B cell (primary cell): Measurements from ENCODE around the gene RAX2. TPM values are rescaled to one million over a fixed set of nuclear protein-coding genes. Genes with fewer than 3 reads are reported as not detected.

ENCODE experiments used
- ATAC-seq: fragments of 200-7000 bp; cut with Tn5 transposase; one replicate; pipeline ENCODE4 v1.10.0; 2021; ENCODE audit warnings: low read depth, mild to moderate bottlenecking, moderate number of reproducible peaks, moderate library complexity
- CTCF ChIA-PET: fragments of 350-600 bp; sonication (Branson Sonifier 250); formaldehyde crosslinking; loops from one replicate; lab custom pipeline; 2021; ENCODE audit warnings: antibody characterized with exemption, inconsistent platforms; lab: Charles Lee
- POLR2A ChIA-PET: fragments of 350-600 bp; sonication (Branson Sonifier 250); formaldehyde crosslinking; loops from one replicate; lab custom pipeline; 2021; ENCODE audit warnings: antibody characterized with exemption; lab: Charles Lee
- DNase-seq: peaks from one replicate; pipeline ENCODE4 v3.0.0; 2013
- H2AFZ ChIP-seq: 2 replicates; pipeline ENCODE4 v1.6.1; 2012; ENCODE audit warnings: mild to moderate bottlenecking, low read depth, low read length; ENCODE audit not compliant: insufficient read depth, poor library complexity, severe bottlenecking
- H3K27ac ChIP-seq, 2 donors: 1 replicate in 1 of 2; 2 replicates in 1 of 2; pipeline ENCODE4 v1.5.1; 2012 to 2013; ENCODE audit warnings: low read length in 2 of 2, mild to moderate bottlenecking in 2 of 2, moderate library complexity in 1 of 2
- H3K27me3 ChIP-seq, 4 experiments: fragments of 200-600 bp in 1 of 4; sonication (generic) in 1 of 4; replicated peaks in 1 of 4; 1 replicate in 2 of 4; 2 replicates in 2 of 4; pipeline versions ENCODE4 v1.6.1 to v1.7.0; 2013 to 2016; ENCODE audit warnings: low read length in 3 of 4, mild to moderate bottlenecking in 2 of 4, mixed read lengths in 1 of 4, moderate library complexity in 1 of 4; ENCODE audit not compliant: insufficient read depth in 4 of 4, control insufficient read depth in 3 of 4; ENCODE audit errors: control extremely low read depth in 1 of 4
- H3K36me3 ChIP-seq, 2 experiments: replicated peaks in 1 of 2; 1 replicate in 1 of 2; 2 replicates in 1 of 2; pipeline versions ENCODE4 v1.6.1 to v1.7.1; 2013; ENCODE audit warnings: low read length in 1 of 2; ENCODE audit not compliant: insufficient read depth in 2 of 2, control insufficient read depth in 1 of 2; ENCODE audit errors: control extremely low read depth in 1 of 2, extremely low read depth in 1 of 2
- H3K4me1 ChIP-seq, 2 donors: fragments of 200-600 bp in 1 of 2; sonication (generic) in 1 of 2; 1 replicate in 1 of 2; 2 replicates in 1 of 2; pipeline versions ENCODE4 v1.5.1 to v1.6.1; 2013 to 2017; ENCODE audit warnings: low read length in 2 of 2; ENCODE audit not compliant: control insufficient read depth in 2 of 2, insufficient read depth in 2 of 2
- H3K4me2 ChIP-seq: replicated peaks from 2 replicates; pipeline ENCODE3; 2012; ENCODE audit warnings: mild to moderate bottlenecking, low read depth, low read length; ENCODE audit not compliant: poor library complexity, severe bottlenecking
- H3K4me3 ChIP-seq, 5 experiments: fragments of 200-600 bp in 1 of 5; sonication (generic) in 1 of 5; 1 replicate in 3 of 5; 2 replicates in 2 of 5; pipeline versions ENCODE4 v1.5.1 to v1.7.0; 2011 to 2016; ENCODE audit warnings: low read length in 4 of 5, mild to moderate bottlenecking in 4 of 5, low read depth in 2 of 5, control low read depth in 1 of 5, moderate library complexity in 1 of 5; ENCODE audit not compliant: insufficient read depth in 1 of 5; ENCODE audit errors: control extremely low read depth in 1 of 5, extremely low read depth in 1 of 5
- H3K79me2 ChIP-seq: fragments of 200-600 bp; sonication (generic); one replicate; pipeline ENCODE4 v1.6.0; 2016; ENCODE audit warnings: low read length; ENCODE audit not compliant: control insufficient read depth, insufficient read depth
- H3K9ac ChIP-seq: fragments of 200-600 bp; sonication (generic); 2 replicates; pipeline ENCODE4 v1.6.1; 2017; ENCODE audit warnings: mild to moderate bottlenecking, low read length, moderate library complexity
- H3K9me3 ChIP-seq, 3 donors: one replicate each; pipeline versions ENCODE4 v1.6.1 to v1.7.1; 2013; ENCODE audit warnings: low read length in 2 of 3; ENCODE audit not compliant: control insufficient read depth in 2 of 3, insufficient read depth in 1 of 3; ENCODE audit errors: control extremely low read depth in 1 of 3
- H4K20me1 ChIP-seq: 2 replicates; pipeline ENCODE4 v1.6.0; 2012; ENCODE audit warnings: mild to moderate bottlenecking, low read length; ENCODE audit not compliant: insufficient read depth, control insufficient read depth, poor library complexity, severe bottlenecking
- H3K27ac Mint-ChIP-seq: one replicate; pipeline ENCODE4 v1.8.0; 2021; ENCODE audit warnings: mixed read lengths
- H3K27me3 Mint-ChIP-seq: one replicate; pipeline ENCODE4 v1.8.0; 2021; ENCODE audit warnings: mixed read lengths
- H3K4me1 Mint-ChIP-seq: one replicate; pipeline ENCODE4 v1.8.0; 2021; ENCODE audit warnings: mixed read lengths
- H3K4me3 Mint-ChIP-seq: one replicate; pipeline ENCODE4 v1.8.0; 2021; ENCODE audit warnings: mixed read lengths
- H3K9me3 Mint-ChIP-seq: one replicate; pipeline ENCODE4 v1.8.0; 2022; ENCODE audit warnings: mixed read lengths; ENCODE audit not compliant: insufficient read depth
- CTCF ChIP-seq: fragments of 200-600 bp; IDR thresholded peaks from one replicate; pipeline ENCODE4 v1.8.0; 2022; ENCODE audit warnings: antibody characterized with exemption, mild to moderate bottlenecking
- EZH2 ChIP-seq: IDR thresholded peaks from 2 replicates; pipeline ENCODE4 v1.6.1; 2012; ENCODE audit warnings: borderline replicate concordance, low read depth, mild to moderate bottlenecking, moderate library complexity, low read length; ENCODE audit not compliant: insufficient read depth, poor library complexity, severe bottlenecking
- WGBS: methylation state at CpG from one replicate; pipeline ENCODE4 v1.1.5; 2013; ENCODE audit warnings: missing lambda C conversion rate; ENCODE audit not compliant: insufficient coverage; 5-methylcytosine and 5-hydroxymethylcytosine counted together
- intact Hi-C: fragments of 100-400 bp; cut with micrococcal nuclease; formaldehyde crosslinking; loops from one replicate; pipeline ENCODE4 v1.10.0; 2022
- polyA plus RNA-seq: library from polyadenylated mRNA; depleted of rRNA; stranded (reverse); fragments of >200 nt; gene quantifications from 2 replicates; pipeline ENCODE4 v1.2.3, GENCODE V29; 2012
- total RNA-seq, 2 donors: library from RNA; stranded (reverse); fragments of 120-200 nt in 1 of 2; gene quantifications; 1 replicate in 1 of 2; 2 replicates in 1 of 2; pipeline versions ENCODE4 v1.2.3 to v1.2.4, GENCODE V29; 2013 to 2022

RAX2 gene
- total and polyA plus RNA-seq, 2 donors (not counting 1 experiment from before 2014, with no cell fraction given), result not detected

GRCh38 chr19:3807131-3807480 lies 35.1 kb upstream of the RAX2 start:
- Mint-ChIP-seq H3K27me3 (peaks cover 6% of the 10 kb centered on the region), H3K4me3 (no peak overlapping the region), H3K27ac (no peak overlapping the region), H3K9me3 (peaks cover 4% of the 10 kb centered on the region), H3K4me1 (peaks cover 37% of the 10 kb centered on the region)
- Histone ChIP-seq H3K27me3 (no peaks in the 10 kb centered on the region), H3K4me2 (no peak overlapping the region), H3K4me3 (no peak overlapping the region), H3K27ac (no peak overlapping the region), H2AFZ (no peak overlapping the region), H3K9me3 (peaks cover 0 to 42% (median 0%) of the 10 kb centered on the region in 3 donors), H3K36me3 (no peaks in the 10 kb centered on the region), H3K79me2 (no peaks in the 10 kb centered on the region), H3K9ac (no peak overlapping the region), H4K20me1 (no peaks in the 10 kb centered on the region), H3K4me1 (peaks cover 28 to 42% of the 10 kb centered on the region in 2 donors)
- no peak for ATAC-seq
- intact Hi-C loops, result no loop called here
- no peak for TF ChIP-seq EZH2
- TF ChIP-seq CTCF, result no peak
- 85% methylated on average over 19 of the region's 19 CpGs for WGBS
- CTCF ChIA-PET, result no interaction called here
- no peak for DNase-seq
- POLR2A ChIA-PET, result no interaction called here

GRCh38 chr19:3805859-3806258 lies 33.8 kb upstream of the RAX2 start:
- Mint-ChIP-seq H3K9me3 (peaks cover 4% of the 10 kb centered on the region), H3K27me3 (peaks cover 6% of the 10 kb centered on the region), H3K27ac (no peak overlapping the region), H3K4me1 (peaks cover 41% of the 10 kb centered on the region), H3K4me3 (no peak overlapping the region)
- CTCF ChIA-PET, result interaction anchor here (1.2 kb wide), 1 partner anchor 16 kb away, joined by 3 read pairs; no protein-coding TSS in a partner anchor
- H3K4me2 ChIP-seq, result no peak overlapping the region
- H3K27me3 ChIP-seq, result peaks cover 0 to 12% (median 6%) of the 10 kb centered on the region in 4 experiments
- ATAC-seq (no peak), DNase-seq (no peak)
- H3K4me3 ChIP-seq, result no peak overlapping the region
- no peak overlapping the region for H3K27ac ChIP-seq
- no peak overlapping the region for H2AFZ ChIP-seq
- H3K36me3 ChIP-seq, result no peaks in the 10 kb centered on the region
- H3K9ac ChIP-seq, result no peak overlapping the region
- no peaks in the 10 kb centered on the region for H4K20me1 ChIP-seq
- no peaks in the 10 kb centered on the region for H3K79me2 ChIP-seq
- TF ChIP-seq EZH2 (no peak), CTCF (no peak)
- peaks cover 27 to 42% of the 10 kb centered on the region in 2 donors for H3K4me1 ChIP-seq
- POLR2A ChIA-PET, result no interaction called here
- peaks cover 0 to 37% (median 0%) of the 10 kb centered on the region in 3 donors for H3K9me3 ChIP-seq
- WGBS, result 95% methylated on average over 26 of the region's 29 CpGs
- intact Hi-C loops, result no loop called here
